SK-N-SH (cell line): ENCODE results near the gene MRPL55. TPM values are rescaled to one million over a fixed set of nuclear protein-coding genes. Genes with fewer than 3 reads are reported as not detected.

Source experiments
- CTCF ChIA-PET: fragments of 300-600, 350-600 bp; formaldehyde crosslinking; extraction: SDS; loops from one replicate; lab custom pipeline; 2021; lab: Yijun Ruan, JAX
- POLR2A ChIA-PET: fragments of 350-600 bp; sonication (Branson Sonifier 250); formaldehyde crosslinking; extraction: SDS; loops from one replicate; lab custom pipeline; 2020; ENCODE audit warnings: antibody characterized with exemption, inconsistent platforms; lab: Yijun Ruan, JAX
- DNase-seq: peaks from one replicate; pipeline ENCODE4 v3.0.0; 2012
- H2AFZ ChIP-seq: fragments of 200-600 bp; sonication (generic); 2 replicates; pipeline ENCODE4 v1.8.1; 2016; ENCODE audit warnings: antibody characterized with exemption, mild to moderate bottlenecking, low read depth
- H3F3A ChIP-seq: fragments of 200-600 bp; sonication (generic); replicated peaks from 2 replicates; pipeline ENCODE3; 2016; ENCODE audit warnings: antibody characterized with exemption, mild to moderate bottlenecking; ENCODE audit not compliant: insufficient read depth
- H3K27ac ChIP-seq, 2 experiments: fragments of 200-500 bp in 1 of 2; fragments of 200-600 bp in 1 of 2; sonication (Bioruptor generic) in 1 of 2; sonication (generic), shearing (Covaris generic) in 1 of 2; 2 replicates each; pipeline versions ENCODE4 v1.5.1 to v1.6.1; 2014 to 2016; ENCODE audit warnings: low read depth in 2 of 2, inconsistent platforms in 1 of 2, low read length in 1 of 2, mild to moderate bottlenecking in 1 of 2, mixed read lengths in 1 of 2
- H3K27me3 ChIP-seq: fragments of 200-600 bp; sonication (generic), shearing (Covaris generic); 2 replicates; pipeline ENCODE4 v1.6.1; 2016; ENCODE audit warnings: mixed run types; ENCODE audit not compliant: insufficient read depth
- H3K36me3 ChIP-seq, 2 experiments: fragments of 200-500 bp in 1 of 2; fragments of 200-600 bp in 1 of 2; sonication (Bioruptor generic) in 1 of 2; sonication (generic) in 1 of 2; replicated peaks in 1 of 2; 2 replicates each; pipeline versions ENCODE3 to v1.5.1; 2014 to 2016; ENCODE audit warnings: low read length in 1 of 2, mild to moderate bottlenecking in 1 of 2; ENCODE audit not compliant: insufficient read depth in 2 of 2, control insufficient read depth in 1 of 2
- H3K4me1 ChIP-seq, 2 experiments: fragments of 200-500 bp in 1 of 2; fragments of 200-600 bp in 1 of 2; sonication (Bioruptor generic) in 1 of 2; sonication (generic), shearing (Covaris generic) in 1 of 2; 2 replicates each; pipeline versions ENCODE4 v1.5.1 to v1.6.1; 2014 to 2016; ENCODE audit warnings: low read depth in 1 of 2, low read length in 1 of 2, mixed run types in 1 of 2; ENCODE audit not compliant: insufficient read depth in 2 of 2, control insufficient read depth in 1 of 2
- H3K4me2 ChIP-seq: fragments of 200-600 bp; sonication (generic), shearing (Covaris generic); 2 replicates; pipeline ENCODE4 v1.6.1; 2017; ENCODE audit warnings: mixed run types
- H3K4me3 ChIP-seq, 2 experiments: fragments of 200-500 bp in 1 of 2; fragments of 200-600 bp in 1 of 2; sonication (Bioruptor generic) in 1 of 2; sonication (generic), shearing (Covaris generic) in 1 of 2; 2 replicates each; pipeline versions ENCODE4 v1.5.1 to v1.8.1; 2014 to 2016; ENCODE audit warnings: low read depth in 2 of 2, inconsistent platforms in 1 of 2, low read length in 1 of 2, mild to moderate bottlenecking in 1 of 2, mixed read lengths in 1 of 2, moderate library complexity in 1 of 2
- H3K79me2 ChIP-seq: fragments of 200-600 bp; sonication (generic); 2 replicates; pipeline ENCODE4 v1.8.1; 2017; ENCODE audit warnings: mild to moderate bottlenecking; ENCODE audit not compliant: insufficient read depth
- H3K9ac ChIP-seq: fragments of 200-600 bp; sonication (generic); 2 replicates; pipeline ENCODE4 v1.6.1; 2017; ENCODE audit warnings: mixed run types
- H3K9me2 ChIP-seq: fragments of 200-600 bp; sonication (generic); 2 replicates; pipeline ENCODE4 v1.6.1; 2017; ENCODE audit warnings: mixed run types
- H3K9me3 ChIP-seq: fragments of 200-600 bp; sonication (generic); 2 replicates; pipeline ENCODE4 v1.6.1; 2017; ENCODE audit warnings: mixed run types, mild to moderate bottlenecking, moderate library complexity
- H4K20me1 ChIP-seq: fragments of 200-600 bp; sonication (generic); 2 replicates; pipeline ENCODE4 v1.6.1; 2017; ENCODE audit warnings: mild to moderate bottlenecking, mixed run types; ENCODE audit not compliant: insufficient read depth
- CHD2 ChIP-seq: fragments of 150-350 bp; IDR thresholded peaks from 2 replicates; pipeline ENCODE4 v1.6.1; 2018; ENCODE audit warnings: low read length; ENCODE audit not compliant: partially characterized antibody
- EP300 ChIP-seq, 2 experiments: IDR thresholded peaks; 2 replicates each; pipeline versions ENCODE4 v1.4.0 to v1.6.1; 2012; ENCODE audit warnings: borderline replicate concordance in 1 of 2, low read depth in 1 of 2, low read length in 1 of 2
- FOSL2 ChIP-seq: IDR thresholded peaks from 2 replicates; pipeline ENCODE4 v1.4.0; 2012; ENCODE audit warnings: low read depth, mild to moderate bottlenecking, moderate library complexity, borderline replicate concordance
- GABPA ChIP-seq: IDR thresholded peaks from 2 replicates; pipeline ENCODE4 v1.4.0; 2012; ENCODE audit warnings: low read depth, mild to moderate bottlenecking
- JUND ChIP-seq: IDR thresholded peaks from 2 replicates; pipeline ENCODE4 v1.4.0; 2012
- MXI1 ChIP-seq: IDR thresholded peaks from 2 replicates; pipeline ENCODE4 v1.6.1; 2012; ENCODE audit warnings: mild to moderate bottlenecking, low read depth, low read length, improper control_type of control experiment
- PBX3 ChIP-seq: IDR thresholded peaks from 2 replicates; pipeline ENCODE4; 2012
- REST ChIP-seq: IDR thresholded peaks from 2 replicates; pipeline ENCODE4 v1.6.1; 2012; ENCODE audit warnings: mild to moderate bottlenecking, low read depth, low read length, moderate library complexity
- RXRA ChIP-seq: IDR thresholded peaks from 2 replicates; pipeline ENCODE4 v1.4.0; 2012; ENCODE audit warnings: low read depth, mild to moderate bottlenecking, borderline replicate concordance
- SMC3 ChIP-seq: IDR thresholded peaks from 2 replicates; pipeline ENCODE4 v1.6.1; 2012; ENCODE audit warnings: low read depth, low read length, improper control_type of control experiment
- TAF1 ChIP-seq: IDR thresholded peaks from 2 replicates; pipeline ENCODE4 v1.6.1; 2012; ENCODE audit warnings: low read depth, mild to moderate bottlenecking, low read length, moderate library complexity, borderline replicate concordance
- USF2 ChIP-seq: fragments of 150-350 bp; IDR thresholded peaks from 2 replicates; pipeline ENCODE4 v1.6.1; 2017; ENCODE audit warnings: antibody characterized with exemption, low read length, low read depth, borderline replicate concordance
- YY1 ChIP-seq: IDR thresholded peaks from 2 replicates; pipeline ENCODE4 v1.4.0; 2012; ENCODE audit warnings: low read depth, mild to moderate bottlenecking
- WGBS: methylation state at CpG from one replicate; pipeline ENCODE4 v1.1.6; 2017; ENCODE audit warnings: low lambda C conversion rate; 5-methylcytosine and 5-hydroxymethylcytosine counted together
- polyA plus RNA-seq, 3 experiments: library from polyadenylated mRNA; depleted of rRNA; stranded (reverse); fragments of >200 nt; gene quantifications; 2 replicates each; pipeline ENCODE4 v1.2.3, GENCODE V29; 2012

MRPL55 gene
- polyA plus RNA-seq, 1 of the 3 experiments (the other 2 are of a cell fraction) = 75.3 TPM

- TF ChIP-seq JUND (no peak), MXI1 (peak; percentile 77; the same call in 1 of the 2 replicates), YY1 (peak; percentile 92), EP300 (IDR thresholded peaks at IDR 0.05; ENCODE audit: borderline replicate concordance in 1 of 2, low read depth in 1 of 2, low read length in 1 of 2) (no peak), FOSL2 (no peak), PBX3 (no peak), USF2 (no peak), RXRA (no peak), SMC3 (no peak)
These were observed 26.7 kb downstream of the MRPL55 start, which contains the start of gene ARF1 (continued) for GRCh38 chr1:228082214-228082917.

GRCh38 chr1:228081578-228082213 lies 27.4 kb downstream of the MRPL55 start:
- no peaks in the 10 kb centered on the region for H3K9me2 ChIP-seq
- H3K4me1 ChIP-seq = peaks cover 23 to 30% of the 10 kb centered on the region in 2 experiments
- H3K36me3 ChIP-seq = peaks cover 2% of the 10 kb centered on the region in 2 experiments
- H3K27me3 ChIP-seq = no peaks in the 10 kb centered on the region
- WGBS = 30% methylated on average over 9 of the region's 31 CpGs
- peak overlapping the region; percentile 98 to 99 for H3K4me3 ChIP-seq
- H3K27ac ChIP-seq = peak overlapping the region; percentile 36 to 56; a peak in 2 of 4 replicates
- H3K79me2 ChIP-seq = peaks cover 73% of the 10 kb centered on the region
- H4K20me1 ChIP-seq = peaks cover 37% of the 10 kb centered on the region
- H3K4me2 ChIP-seq = peak overlapping the region; percentile 100
- POLR2A ChIA-PET = interaction anchor here (0.6 to 1.0 kb wide), 4 partner anchors 17 to 25 kb away, joined by 3 to 4 read pairs (median 4); no protein-coding TSS in a partner anchor
- peak overlapping the region; percentile 85 for H2AFZ ChIP-seq
- H3K9me3 ChIP-seq = no peaks in the 10 kb centered on the region
- TF ChIP-seq TAF1 (no peak), PBX3 (no peak), REST (no peak), CHD2 (no peak), JUND (no peak), GABPA (no peak)
- TF ChIP-seq, all 33 proteins: peak for 0
- H3K9ac ChIP-seq = peak overlapping the region; percentile 98
- CTCF ChIA-PET = interaction anchor here (0.6 to 1.7 kb wide), 2 partner anchors 15 to 78 kb away, joined by 3 to 4 read pairs; no protein-coding TSS in a partner anchor
- peaks cover 10% of the 10 kb centered on the region for H3F3A ChIP-seq
- peak; percentile 66 for DNase-seq
